Brain microvascular endothelial cell (primary cell): ENCODE measurements around the gene WDR86.

Source experiments
- DNase-seq: peaks from one replicate; pipeline ENCODE4 v3.0.0-alpha.2; 2020
- H3K27ac ChIP-seq: fragments of 250-450 bp; sonication (Bioruptor Pico); 2 replicates; pipeline ENCODE4 v1.5.1; 2020; ENCODE audit warnings: mild to moderate bottlenecking, moderate library complexity
- H3K27me3 ChIP-seq: fragments of 250-450 bp; sonication (Bioruptor Pico); replicated peaks from 2 replicates; pipeline ENCODE4 v1.5.1; 2020; ENCODE audit warnings: mild to moderate bottlenecking
- H3K36me3 ChIP-seq: fragments of 250-450 bp; sonication (Bioruptor Pico); replicated peaks from 2 replicates; pipeline ENCODE4 v1.5.1; 2020; ENCODE audit warnings: mild to moderate bottlenecking
- H3K4me3 ChIP-seq: 2 replicates; pipeline ENCODE4 v1.5.1; 2011; ENCODE audit warnings: low read depth, mild to moderate bottlenecking, control low read depth, low read length, moderate library complexity
- CTCF ChIP-seq: IDR thresholded peaks from 2 replicates; pipeline ENCODE4 v1.5.1; 2011; ENCODE audit warnings: low read depth, mild to moderate bottlenecking, moderate library complexity, low read length, control low read depth, inconsistent platforms; ENCODE audit errors: missing control alignments
- in situ Hi-C: cut with HindIII; loops from 2 replicates; pipeline ENCODE4 v1.10.0; 2017; ENCODE audit warnings: low sequenced_read_pairs, low pct_ligation_motif_present

WDR86 gene

GRCh38 chr7:151366166-151366879 is 43.5 kb downstream of the WDR86 start:
- Histone ChIP-seq H3K4me3 (no peak overlapping the region), H3K36me3 (no peaks in the 10 kb centered on the region), H3K27ac (peak overlapping the region; percentile 31), H3K27me3 (no peaks in the 10 kb centered on the region)
- TF ChIP-seq CTCF = no peak
- in situ Hi-C loops = no loop called here
- DNase-seq = peak; percentile 47

- no peak overlapping the region for H3K4me3 ChIP-seq
- in situ Hi-C loops = no loop called here
- TF ChIP-seq CTCF = no peak
- H3K27me3 ChIP-seq = no peaks in the 10 kb centered on the region
- peaks cover 9% of the 10 kb centered on the region for H3K36me3 ChIP-seq
- no peak overlapping the region for H3K27ac ChIP-seq
- DNase-seq = no peak
These were observed 46.7 kb downstream of the WDR86 start for GRCh38 chr7:151363182-151363581.

- in situ Hi-C loops = no loop called here
- H3K27ac ChIP-seq = no peak overlapping the region
- H3K27me3 ChIP-seq = no peaks in the 10 kb centered on the region
- peaks cover 24% of the 10 kb centered on the region for H3K36me3 ChIP-seq
- no peak overlapping the region for H3K4me3 ChIP-seq
- TF ChIP-seq CTCF = no peak
- peak; percentile 30 for DNase-seq
These were observed 48.5 kb downstream of the WDR86 start for GRCh38 chr7:151361193-151361959.

- H3K36me3 ChIP-seq = peaks cover 71% of the 10 kb centered on the region
- no peak for TF ChIP-seq CTCF
- in situ Hi-C loops = no loop called here
- no peak overlapping the region for H3K27ac ChIP-seq
- no peak overlapping the region for H3K4me3 ChIP-seq
- DNase-seq = no peak
- H3K27me3 ChIP-seq = no peaks in the 10 kb centered on the region
These were observed 57.3 kb downstream of the WDR86 start for GRCh38 chr7:151352512-151352911.

- Histone ChIP-seq H3K27ac (no peak overlapping the region), H3K27me3 (no peaks in the 10 kb centered on the region), H3K36me3 (peaks cover 68% of the 10 kb centered on the region), H3K4me3 (no peak overlapping the region)
- TF ChIP-seq CTCF = no peak
- in situ Hi-C loops = no loop called here
- no peak for DNase-seq
These were observed 57.9 kb downstream of the WDR86 start for GRCh38 chr7:151351967-151352366.
